ENCODE results near the gene EDEM3.
A peak's percentile ranks its signal among the peaks of the same experiment; 100 is the strongest.

The EDEM3 gene

GRCh38 chr1:184664042-184664660 lies 90.5 kb downstream of the EDEM3 start:
- peak; percentile 73 for DNase-seq

DNA sequence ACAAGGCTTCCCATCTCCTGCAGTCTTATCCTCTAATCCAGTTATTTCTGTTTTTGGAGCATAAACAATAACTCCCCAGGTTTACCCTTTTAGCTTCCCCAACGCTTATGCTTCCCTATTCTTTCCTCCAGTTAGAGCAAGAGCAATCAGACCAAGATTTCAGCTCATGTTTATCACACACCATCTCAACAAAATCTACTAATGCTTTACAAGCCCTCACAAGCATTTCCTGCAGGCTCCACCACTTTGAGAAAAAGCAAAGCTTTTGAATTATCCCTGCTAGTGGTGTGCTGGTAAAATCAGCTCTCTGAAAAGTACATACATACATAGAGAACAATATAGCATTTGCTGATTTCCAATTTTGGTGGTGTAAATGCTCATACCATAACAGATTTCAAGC lies 92.9 kb downstream of the EDEM3 start:
- no peak for DNase-seq

GRCh38 chr1:184660462-184661191 lies 94.0 kb downstream of the EDEM3 start:
- no peak for DNase-seq

GRCh38 chr1:184658055-184658454 lies 96.6 kb downstream of the EDEM3 start:
- no peak for DNase-seq

DNA sequence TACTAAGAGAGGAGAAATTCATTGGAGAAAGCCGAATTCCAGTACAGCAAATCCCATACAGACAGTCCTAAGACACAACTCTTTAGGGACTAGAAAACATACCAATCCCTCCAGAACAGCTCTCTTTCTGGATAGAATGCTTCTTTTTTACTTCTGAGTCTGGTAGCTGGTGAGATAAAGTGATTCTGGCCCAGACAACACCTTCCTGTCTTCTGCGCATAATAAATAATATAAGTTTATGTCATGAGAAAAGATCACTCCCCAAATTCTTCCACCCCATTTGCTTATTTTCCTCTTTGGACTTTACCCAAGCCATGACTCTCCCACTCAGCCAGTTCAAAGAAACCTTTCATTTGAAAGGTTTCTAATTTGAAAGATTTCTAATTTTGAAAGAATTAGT lies 98.4 kb downstream of the EDEM3 start:
- DNase-seq: no peak

DNA sequence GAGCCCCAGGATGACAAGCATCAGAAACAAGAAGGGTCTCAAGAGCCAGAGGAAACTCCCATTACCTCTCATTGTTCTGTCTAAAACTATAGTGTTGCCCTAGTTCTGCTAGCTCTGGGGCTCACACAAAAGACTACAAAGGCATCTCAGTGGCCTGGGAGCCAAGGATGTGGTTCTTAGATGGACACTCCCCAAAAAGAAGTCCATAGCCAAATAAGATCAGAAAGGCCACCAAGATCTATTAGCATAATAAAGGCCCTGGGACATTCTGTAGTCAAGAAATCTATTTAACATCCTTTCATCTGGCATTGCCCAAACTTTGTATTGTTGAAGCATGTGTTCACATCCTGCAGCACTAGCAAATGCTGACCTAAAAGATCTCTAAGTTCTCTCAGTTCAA lies 99.5 kb downstream of the EDEM3 start:
- DNase-seq: no peak

DNA sequence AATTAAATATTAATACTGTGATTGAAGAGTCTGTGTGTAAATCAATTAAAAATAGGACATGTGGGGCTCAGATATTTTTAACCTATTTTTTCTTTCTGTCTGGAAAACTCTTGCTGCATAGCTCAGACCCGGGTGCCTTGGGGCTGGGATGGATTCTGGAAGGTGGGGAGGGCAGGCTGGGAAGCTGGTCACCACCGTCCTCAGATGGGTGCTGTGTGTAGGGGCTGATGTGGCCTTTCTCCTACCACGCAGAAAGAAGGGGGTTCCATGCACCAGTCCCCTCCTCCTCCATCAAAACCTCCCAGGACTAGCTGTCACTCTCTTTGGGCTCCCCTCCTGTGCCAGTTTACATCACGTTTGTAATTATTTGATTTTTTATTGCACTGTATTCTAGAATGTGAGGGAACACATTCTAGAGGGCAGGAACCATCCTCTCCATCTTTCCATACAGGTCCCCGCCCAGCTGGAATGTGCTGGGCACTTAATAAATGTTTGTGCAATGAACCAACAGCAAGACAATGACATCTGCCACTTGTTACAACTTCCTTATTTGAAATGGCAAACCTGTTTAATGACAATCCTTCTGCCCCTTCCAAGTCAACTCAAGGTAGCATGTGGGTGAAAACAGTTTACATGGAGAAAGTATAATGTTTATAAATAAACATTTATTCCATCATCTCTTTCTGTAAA lies 104.3 kb downstream of the EDEM3 start:
- no peak for DNase-seq

DNA sequence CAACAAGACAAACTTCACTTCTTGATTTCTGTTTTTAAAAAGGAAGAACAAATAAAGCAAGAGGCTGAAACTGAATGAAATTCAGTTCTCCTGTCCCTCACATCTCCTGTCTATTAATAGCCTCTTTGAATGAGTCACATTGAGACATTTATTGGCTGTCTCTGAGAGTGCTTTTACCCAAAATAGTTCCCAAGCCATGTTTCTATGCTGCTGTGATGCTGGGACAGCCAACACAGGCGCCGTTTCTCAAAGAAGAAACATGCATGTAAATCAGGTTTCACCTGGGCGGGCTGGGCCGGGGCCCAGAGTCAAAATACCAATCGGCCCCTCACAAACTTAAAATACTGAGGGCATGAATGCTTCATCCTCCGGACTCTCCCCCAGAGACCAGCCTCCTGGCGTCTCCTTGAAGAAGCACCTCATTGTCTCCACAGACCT lies 105.2 kb downstream of the EDEM3 start:
- no peak for DNase-seq

- no peak for DNase-seq
Observed at GRCh38 chr1:184648856-184649201, 105.8 kb downstream of the EDEM3 start.

DNA sequence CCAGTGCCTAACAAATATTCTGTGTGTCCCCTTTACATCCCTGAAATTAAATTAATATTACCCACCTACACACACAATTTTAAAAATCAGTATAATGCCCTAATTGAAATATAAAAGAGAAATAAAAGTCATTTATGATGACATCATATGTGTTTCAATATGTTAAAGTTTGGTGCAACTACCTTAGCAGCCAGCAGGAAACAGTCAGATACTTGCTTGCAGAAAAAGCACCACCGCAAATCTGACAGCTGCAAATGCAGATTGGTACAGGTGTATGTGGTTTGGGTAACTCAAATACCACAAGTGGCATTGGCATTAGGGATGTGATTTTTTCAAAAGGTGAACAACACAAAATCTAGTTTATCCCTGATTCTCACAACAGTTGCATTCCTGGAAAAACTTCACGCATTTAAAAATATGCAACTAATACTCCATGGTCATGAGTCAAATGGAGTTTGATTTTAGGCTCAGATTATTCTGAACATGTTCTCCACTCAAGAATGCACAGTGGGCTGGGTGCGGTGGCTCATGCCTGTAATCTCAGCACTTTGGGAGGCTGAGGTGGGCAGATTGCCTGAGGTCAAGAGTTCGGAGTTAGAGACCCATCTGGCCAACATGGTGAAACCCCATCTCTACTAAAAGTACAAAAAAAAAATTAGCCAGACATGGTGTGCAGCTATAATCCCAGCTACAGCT lies 106.3 kb downstream of the EDEM3 start:
- DNase-seq: no peak

DNA sequence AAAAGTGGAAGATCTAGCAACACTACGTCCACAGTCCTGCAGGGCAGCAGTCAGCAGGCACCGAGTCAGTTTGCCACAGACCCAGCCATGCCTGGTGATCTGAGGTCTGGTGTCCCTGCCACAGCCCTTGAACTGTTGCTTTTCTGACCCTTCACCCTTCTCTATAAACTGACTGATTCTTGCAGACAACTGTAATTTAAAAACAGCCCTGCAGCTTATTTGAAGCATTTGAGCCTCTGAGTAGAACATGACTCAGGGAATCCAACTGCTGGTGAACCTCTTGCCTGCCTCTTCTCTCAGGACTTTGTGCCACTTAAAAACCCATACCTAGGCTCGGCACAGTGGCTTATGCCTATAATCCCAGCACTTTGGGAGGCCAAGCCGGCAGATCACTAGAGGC lies 107.2 kb downstream of the EDEM3 start:
- DNase-seq: no peak

DNA sequence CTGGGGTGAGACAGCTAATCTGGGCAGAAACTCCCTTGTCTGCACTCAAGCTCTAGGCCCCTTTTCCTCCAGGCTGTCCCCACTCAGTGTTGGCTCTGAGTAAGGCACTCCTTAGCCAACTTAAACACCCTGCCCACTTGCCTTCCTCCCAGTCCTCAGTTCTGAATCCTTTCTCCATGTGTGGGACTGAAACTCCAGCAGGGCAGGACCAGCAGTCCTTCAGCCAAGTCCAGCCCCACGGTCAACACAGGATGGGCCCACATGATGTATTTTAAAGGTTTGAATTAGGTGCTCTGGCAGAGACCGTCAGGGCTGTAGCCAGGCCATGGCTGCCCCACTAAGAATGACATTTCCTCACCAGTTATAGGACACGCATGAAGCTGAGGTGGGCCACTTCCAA lies 107.8 kb downstream of the EDEM3 start:
- DNase-seq: no peak

- DNase-seq: no peak
Observed at GRCh38 chr1:184646178-184646701, 108.4 kb downstream of the EDEM3 start.

DNA sequence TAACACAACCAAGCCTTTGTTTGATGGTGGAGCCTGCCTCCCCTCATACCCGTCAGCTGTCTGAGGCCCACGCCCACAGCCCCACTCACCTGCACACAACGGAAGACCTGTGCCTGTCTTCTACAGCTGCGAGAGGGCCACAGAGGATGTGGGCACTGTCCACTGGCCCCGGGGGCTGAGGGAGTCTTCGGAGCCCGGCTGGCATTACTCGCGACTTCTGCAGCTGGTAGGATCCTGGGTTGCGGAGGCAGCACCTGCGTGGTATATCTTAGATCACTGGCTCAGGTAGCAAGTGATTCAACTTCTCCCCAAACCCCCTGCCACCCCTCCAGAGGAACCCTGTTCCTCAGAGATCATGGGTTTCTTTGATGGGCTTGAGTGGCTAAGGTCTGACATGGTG lies 109.9 kb downstream of the EDEM3 start:
- no peak for DNase-seq

- no peak for DNase-seq
Observed at GRCh38 chr1:184643661-184644060, 111.0 kb downstream of the EDEM3 start.

GRCh38 chr1:184641894-184642293 lies 112.8 kb downstream of the EDEM3 start:
- DNase-seq: no peak

DNA sequence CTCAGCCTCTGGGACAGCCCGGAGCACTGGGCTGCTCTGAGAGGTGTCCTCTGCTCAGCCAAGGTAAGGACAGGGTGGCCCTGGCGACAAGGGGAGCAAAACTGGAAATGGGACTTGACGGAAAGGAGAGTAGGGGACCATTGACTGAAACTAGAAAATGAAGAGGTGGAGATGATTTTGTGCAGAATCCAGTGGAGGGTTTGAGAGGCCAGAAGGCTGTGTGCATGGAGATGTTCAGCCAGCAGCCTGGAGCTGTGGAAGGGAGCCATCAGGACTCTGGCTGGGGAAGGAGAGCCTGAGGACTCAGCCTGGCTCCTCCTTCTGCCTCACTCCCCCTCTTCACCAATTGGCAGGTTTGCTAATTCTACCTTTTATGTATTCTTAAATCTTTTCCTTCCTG lies 114.2 kb downstream of the EDEM3 start:
- no peak for DNase-seq
